Mammary epithelial cell (primary cell): ENCODE results near the gene TMEM178A.

Source experiments
- CTCF ChIP-seq, 2 donors: IDR thresholded peaks in 1 of 2; conservative IDR thresholded peaks in 1 of 2; 2 replicates each; pipeline ENCODE4 v1.5.1; 2011 to 2012; ENCODE audit warnings: inconsistent platforms in 2 of 2, low read length in 2 of 2, mild to moderate bottlenecking in 2 of 2, control low read depth in 1 of 2, low read depth in 1 of 2; ENCODE audit not compliant: insufficient read depth in 1 of 2; ENCODE audit errors: extremely low read depth in 1 of 2
- EZH2 ChIP-seq: IDR thresholded peaks from 2 replicates; pipeline ENCODE4 v1.6.1; 2012; ENCODE audit warnings: low read length, inconsistent platforms, borderline replicate concordance

- TF ChIP-seq CTCF (conservative IDR thresholded peaks at IDR 0.05 in 1 of 2, IDR thresholded peaks at IDR 0.05 in 1 of 2; ENCODE audit: extremely low read depth in 1 of 2, insufficient read depth in 1 of 2, low read depth in 1 of 2, low read length in 2 of 2) (no peak), EZH2 (no peak)
Measured at GRCh38 chr2:39673018-39673417, 7.3 kb downstream of the TMEM178A start.
